Duodenal mucosa (tissue), 2 donors: ENCODE data around the gene IRAK2.

Experiments
- H3K27ac ChIP-seq: one replicate; pipeline ENCODE4 v1.7.0; 2013; ENCODE audit warnings: low read depth, low read length
- H3K27me3 ChIP-seq, 2 donors: one replicate each; pipeline ENCODE4 v1.7.0; 2013; ENCODE audit warnings: low read length in 2 of 2, control low read depth in 1 of 2; ENCODE audit not compliant: insufficient read depth in 2 of 2, control insufficient read depth in 1 of 2
- H3K36me3 ChIP-seq, 2 donors: one replicate each; pipeline ENCODE4 v1.7.0; 2013; ENCODE audit warnings: low read length in 2 of 2, control low read depth in 1 of 2; ENCODE audit not compliant: insufficient read depth in 2 of 2, control insufficient read depth in 1 of 2
- H3K4me1 ChIP-seq, 2 donors: one replicate each; pipeline ENCODE4 v1.7.0; 2013; ENCODE audit warnings: low read length in 2 of 2, control low read depth in 1 of 2; ENCODE audit not compliant: insufficient read depth in 2 of 2, control insufficient read depth in 1 of 2
- H3K4me3 ChIP-seq, 2 donors: one replicate each; pipeline ENCODE4 v1.7.0; 2013; ENCODE audit warnings: low read length in 2 of 2, low read depth in 1 of 2
- H3K9ac ChIP-seq, 2 donors: one replicate each; pipeline ENCODE4 v1.7.0; 2013; ENCODE audit warnings: low read length in 2 of 2, low read depth in 1 of 2
- H3K9me3 ChIP-seq, 2 donors: one replicate each; pipeline ENCODE4 v1.7.0; 2013; ENCODE audit warnings: low read length in 2 of 2, control low read depth in 1 of 2; ENCODE audit not compliant: control insufficient read depth in 1 of 2

The IRAK2 gene

GRCh38 chr3:10223676-10224639 lies 59.2 kb downstream of the IRAK2 start:
- H3K27ac ChIP-seq = no peak overlapping the region
- no peaks in the 10 kb centered on the region for H3K9me3 ChIP-seq
- H3K4me3 ChIP-seq = no peak overlapping the region
- no peak overlapping the region for H3K9ac ChIP-seq
- H3K27me3 ChIP-seq = no peaks in the 10 kb centered on the region
- H3K4me1 ChIP-seq = peaks cover 32 to 35% of the 10 kb centered on the region in 2 donors
- no peaks in the 10 kb centered on the region for H3K36me3 ChIP-seq

DNA sequence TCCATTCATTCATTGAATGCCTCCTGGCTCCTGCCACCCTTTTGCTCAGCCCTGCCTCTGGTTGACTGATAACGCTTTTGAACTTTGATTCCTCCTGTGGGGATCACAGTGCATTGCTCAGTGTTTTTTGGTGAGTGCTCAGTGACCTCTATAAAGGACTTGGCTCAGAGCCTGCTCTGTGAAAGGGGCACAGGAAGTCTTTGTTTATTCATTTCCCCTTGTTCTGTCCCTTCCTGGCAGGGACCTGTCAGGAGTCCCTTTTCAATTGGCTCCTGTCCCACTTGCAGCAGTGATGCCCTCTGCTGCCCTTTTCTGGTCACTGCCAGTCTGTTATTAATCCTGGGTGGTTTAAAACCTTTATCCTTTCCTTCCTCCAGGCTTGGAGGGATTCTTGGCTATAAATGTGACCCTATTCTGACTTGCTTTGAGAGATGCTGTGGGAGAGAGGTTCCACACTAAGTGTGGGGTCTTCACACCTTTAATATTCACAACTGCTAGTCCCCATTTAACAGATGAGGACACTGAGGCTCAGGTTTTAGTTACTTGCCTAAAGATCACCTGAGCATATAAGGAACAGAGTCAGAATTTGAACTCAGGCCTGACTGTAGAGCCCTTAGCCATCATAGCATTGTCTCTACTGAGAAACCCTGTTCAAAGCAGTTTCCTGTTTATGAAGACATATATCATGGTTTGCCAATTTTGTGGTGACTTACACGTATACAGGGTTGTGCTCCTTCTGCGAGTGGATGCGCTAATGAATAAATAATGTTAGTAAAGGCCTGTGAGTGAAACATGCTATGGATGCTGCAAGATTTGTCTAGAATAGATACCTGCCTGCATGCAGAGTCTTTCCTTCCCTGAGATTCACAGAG lies 60.3 kb downstream of the IRAK2 start:
- no peaks in the 10 kb centered on the region for H3K27me3 ChIP-seq
- H3K4me3 ChIP-seq = no peak overlapping the region
- no peak overlapping the region for H3K27ac ChIP-seq
- peak overlapping the region in 1 of 2 donors; percentile 35 for H3K9ac ChIP-seq
- H3K36me3 ChIP-seq = no peaks in the 10 kb centered on the region
- peaks cover 32 to 35% of the 10 kb centered on the region in 2 donors for H3K4me1 ChIP-seq
- no peaks in the 10 kb centered on the region for H3K9me3 ChIP-seq

DNA sequence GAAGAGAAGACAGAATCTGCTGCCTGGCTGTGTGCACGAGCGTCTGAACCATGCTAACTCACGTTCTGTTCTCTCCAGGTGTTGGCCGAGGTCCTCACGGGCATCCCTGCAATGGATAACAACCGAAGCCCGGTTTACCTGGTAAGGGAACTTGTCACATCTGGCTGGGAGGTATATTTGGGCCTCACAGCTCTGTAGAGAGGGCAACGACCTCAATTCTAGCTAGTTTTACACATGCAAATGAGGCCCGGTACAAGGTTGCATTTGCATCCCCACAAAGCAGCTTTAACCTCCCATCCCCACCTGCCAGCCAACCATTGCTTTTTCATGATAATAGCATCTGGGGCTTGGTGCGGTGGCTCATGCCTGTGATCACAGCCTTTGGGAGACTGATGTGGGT lies 61.6 kb downstream of the IRAK2 start:
- Histone ChIP-seq H3K27ac (no peak overlapping the region), H3K9ac (no peak overlapping the region), H3K27me3 (no peaks in the 10 kb centered on the region), H3K4me3 (no peak overlapping the region), H3K4me1 (peaks cover 30 to 32% of the 10 kb centered on the region in 2 donors), H3K9me3 (no peaks in the 10 kb centered on the region), H3K36me3 (no peaks in the 10 kb centered on the region)

GRCh38 chr3:10228248-10228950 lies 63.7 kb downstream of the IRAK2 start:
- no peak overlapping the region for H3K27ac ChIP-seq
- H3K4me3 ChIP-seq = peak overlapping the region in 1 of 2 donors; percentile 5
- H3K9ac ChIP-seq = no peak overlapping the region
- peaks cover 17% of the 10 kb centered on the region in 2 donors for H3K4me1 ChIP-seq
- no peaks in the 10 kb centered on the region for H3K27me3 ChIP-seq
- H3K9me3 ChIP-seq = no peaks in the 10 kb centered on the region
- H3K36me3 ChIP-seq = no peaks in the 10 kb centered on the region

GRCh38 chr3:10229576-10229975 lies 64.9 kb downstream of the IRAK2 start:
- H3K9me3 ChIP-seq = no peaks in the 10 kb centered on the region
- H3K27ac ChIP-seq = no peak overlapping the region
- H3K4me1 ChIP-seq = peaks cover 7 to 10% of the 10 kb centered on the region in 2 donors
- H3K27me3 ChIP-seq = no peaks in the 10 kb centered on the region
- no peak overlapping the region for H3K4me3 ChIP-seq
- H3K36me3 ChIP-seq = no peaks in the 10 kb centered on the region
- no peak overlapping the region for H3K9ac ChIP-seq

DNA sequence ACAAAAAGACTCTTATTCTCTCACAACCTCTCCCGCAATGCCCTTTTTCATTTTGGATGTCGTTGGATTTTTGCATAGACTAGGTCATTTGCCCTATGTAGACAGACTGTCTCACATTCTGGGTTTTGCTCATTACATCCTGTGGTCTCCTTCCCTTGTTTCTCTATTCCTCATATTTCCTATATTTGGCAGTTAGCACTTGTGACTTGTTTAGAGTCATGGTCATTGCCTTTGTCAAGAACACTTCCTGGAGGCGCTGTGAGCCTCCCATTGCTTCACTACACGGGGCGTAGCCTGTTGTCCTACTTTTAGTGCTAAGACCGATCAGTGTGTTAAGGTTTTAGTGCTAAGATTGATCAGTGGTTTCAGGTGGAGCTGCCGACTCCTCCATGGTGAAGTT lies 67.4 kb downstream of the IRAK2 start:
- Histone ChIP-seq H3K36me3 (peaks cover 0 to 5% of the 10 kb centered on the region in 2 donors), H3K27ac (no peak overlapping the region), H3K4me3 (no peak overlapping the region), H3K27me3 (no peaks in the 10 kb centered on the region), H3K9ac (no peak overlapping the region), H3K9me3 (no peaks in the 10 kb centered on the region), H3K4me1 (no peaks in the 10 kb centered on the region)

- Histone ChIP-seq H3K4me1 (no peaks in the 10 kb centered on the region), H3K9me3 (no peaks in the 10 kb centered on the region), H3K27me3 (no peaks in the 10 kb centered on the region), H3K36me3 (peaks cover 0 to 5% of the 10 kb centered on the region in 2 donors), H3K27ac (no peak overlapping the region), H3K4me3 (no peak overlapping the region), H3K9ac (no peak overlapping the region)
Measured at GRCh38 chr3:10233988-10234387, 69.3 kb downstream of the IRAK2 start.

- Histone ChIP-seq H3K4me1 (no peaks in the 10 kb centered on the region), H3K27ac (no peak overlapping the region), H3K9ac (no peak overlapping the region), H3K4me3 (no peak overlapping the region), H3K27me3 (no peaks in the 10 kb centered on the region), H3K36me3 (peaks cover 0 to 5% of the 10 kb centered on the region in 2 donors), H3K9me3 (no peaks in the 10 kb centered on the region)
Measured at GRCh38 chr3:10234526-10235230, 70.0 kb downstream of the IRAK2 start.

DNA sequence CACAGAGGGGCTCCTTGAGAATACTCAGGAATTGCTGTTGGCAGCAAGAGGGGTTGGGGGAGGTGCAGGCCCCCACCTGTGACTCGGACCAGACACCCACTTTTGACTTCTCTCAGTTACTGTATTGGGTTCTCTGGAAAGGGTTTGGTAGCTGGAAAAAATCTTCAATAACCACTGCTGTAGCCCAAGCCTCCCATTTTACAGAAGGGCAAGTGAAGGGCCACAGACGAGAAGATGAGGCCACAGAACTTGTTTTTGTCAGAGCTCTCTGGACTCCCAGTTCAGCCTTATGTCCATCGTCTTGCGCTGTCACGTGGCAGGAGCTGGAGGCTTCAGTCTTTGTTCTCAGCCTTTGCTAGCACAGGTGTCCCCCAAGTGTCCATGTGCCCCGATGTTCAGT lies 70.8 kb downstream of the IRAK2 start:
- Histone ChIP-seq H3K9me3 (no peaks in the 10 kb centered on the region), H3K4me3 (no peak overlapping the region), H3K4me1 (no peaks in the 10 kb centered on the region), H3K9ac (no peak overlapping the region), H3K27me3 (no peaks in the 10 kb centered on the region), H3K27ac (no peak overlapping the region), H3K36me3 (peaks cover 0 to 5% of the 10 kb centered on the region in 2 donors)
